Measurements from ENCODE around the gene SPSB1.

SPSB1 gene

DNA sequence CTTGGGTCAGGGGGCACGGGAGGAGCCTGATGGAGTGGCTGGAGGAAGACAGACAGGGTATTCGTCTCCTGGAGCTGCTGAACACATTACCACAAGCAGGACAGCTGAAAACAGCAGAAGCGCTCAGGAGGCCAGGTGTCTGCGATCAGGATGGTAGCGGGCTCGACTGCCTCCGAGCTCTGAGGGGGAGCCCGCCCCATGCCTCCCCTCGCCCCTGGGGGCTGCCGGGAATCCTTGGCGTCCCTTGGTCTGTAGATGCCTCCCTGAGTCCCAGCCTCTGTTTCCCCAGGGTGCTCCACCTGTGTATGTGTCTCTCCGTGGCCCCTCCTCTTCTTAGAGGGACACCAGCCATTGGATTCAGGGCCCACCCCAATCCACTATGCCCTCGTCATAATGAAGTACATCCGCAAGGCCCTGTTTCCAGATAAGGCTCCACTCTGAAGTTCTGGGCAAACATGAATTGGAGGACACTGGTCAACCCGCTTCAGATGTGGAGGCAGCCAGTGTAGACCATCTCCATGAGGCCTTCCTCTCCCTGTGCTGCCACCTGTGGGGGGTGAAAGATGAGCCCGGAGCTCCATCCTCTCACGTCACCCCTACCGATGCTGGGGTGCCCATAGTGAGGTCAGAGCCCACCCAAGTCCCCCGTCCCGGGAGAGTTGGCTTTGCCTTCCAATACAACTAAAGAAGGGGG lies 67.8 kb downstream of the SPSB1 start:
- no peak for DNase-seq (ENCODE audit: low spot score)
- TF ChIP-seq, protein P1, sequence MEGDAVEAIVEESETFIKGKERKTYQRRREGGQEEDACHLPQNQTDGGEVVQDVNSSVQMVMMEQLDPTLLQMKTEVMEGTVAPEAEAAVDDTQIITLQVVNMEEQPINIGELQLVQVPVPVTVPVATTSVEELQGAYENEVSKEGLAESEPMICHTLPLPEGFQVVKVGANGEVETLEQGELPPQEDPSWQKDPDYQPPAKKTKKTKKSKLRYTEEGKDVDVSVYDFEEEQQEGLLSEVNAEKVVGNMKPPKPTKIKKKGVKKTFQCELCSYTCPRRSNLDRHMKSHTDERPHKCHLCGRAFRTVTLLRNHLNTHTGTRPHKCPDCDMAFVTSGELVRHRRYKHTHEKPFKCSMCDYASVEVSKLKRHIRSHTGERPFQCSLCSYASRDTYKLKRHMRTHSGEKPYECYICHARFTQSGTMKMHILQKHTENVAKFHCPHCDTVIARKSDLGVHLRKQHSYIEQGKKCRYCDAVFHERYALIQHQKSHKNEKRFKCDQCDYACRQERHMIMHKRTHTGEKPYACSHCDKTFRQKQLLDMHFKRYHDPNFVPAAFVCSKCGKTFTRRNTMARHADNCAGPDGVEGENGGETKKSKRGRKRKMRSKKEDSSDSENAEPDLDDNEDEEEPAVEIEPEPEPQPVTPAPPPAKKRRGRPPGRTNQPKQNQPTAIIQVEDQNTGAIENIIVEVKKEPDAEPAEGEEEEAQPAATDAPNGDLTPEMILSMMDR (IDR thresholded peaks at IDR 0.05; ENCODE audit: extremely low read depth, insufficient read depth, missing control alignments): no peak
- in situ Hi-C loops (cut with MboI; ENCODE audit: low pct_unique_long_range_greater_than_20kb, low sequenced_read_pairs, unreplicated experiment): no loop called here

DNA sequence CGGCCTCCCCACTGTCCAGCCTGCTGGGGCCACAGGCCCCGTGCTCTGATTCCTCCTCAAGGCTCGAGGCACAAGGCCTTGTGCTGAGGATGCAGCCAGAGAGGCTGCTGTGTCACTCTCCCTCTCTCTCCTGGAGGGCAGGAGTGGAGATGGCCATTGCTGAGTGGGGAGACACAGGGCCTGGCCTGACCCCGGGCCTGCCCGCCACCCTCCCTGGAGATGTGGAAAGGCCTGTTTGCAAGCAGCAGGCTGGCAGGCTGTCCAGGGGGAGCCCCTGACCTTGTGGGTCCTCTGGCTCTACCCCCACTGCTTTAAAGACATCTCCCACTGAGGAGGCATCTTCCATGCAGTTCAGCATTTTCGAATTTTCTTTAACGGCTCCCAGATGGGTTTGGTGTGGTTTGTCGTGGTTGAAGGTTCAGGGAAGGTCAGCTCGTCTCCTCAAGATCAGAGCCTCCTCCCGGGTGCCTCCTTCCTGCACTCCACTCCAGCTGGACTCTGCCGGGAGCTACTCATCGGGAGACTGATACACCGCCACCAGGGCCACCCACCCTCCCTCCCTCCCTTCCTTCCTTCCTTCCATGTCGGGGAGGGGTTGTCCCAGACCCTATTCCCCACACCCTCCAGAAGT lies 69.1 kb downstream of the SPSB1 start:
- DNase-seq (ENCODE audit: low spot score): no peak
- in situ Hi-C loops (cut with MboI; ENCODE audit: low pct_unique_long_range_greater_than_20kb, low sequenced_read_pairs, unreplicated experiment): no loop called here
- TF ChIP-seq, protein P1 (IDR thresholded peaks at IDR 0.05; ENCODE audit: extremely low read depth, insufficient read depth, missing control alignments): no peak

DNA sequence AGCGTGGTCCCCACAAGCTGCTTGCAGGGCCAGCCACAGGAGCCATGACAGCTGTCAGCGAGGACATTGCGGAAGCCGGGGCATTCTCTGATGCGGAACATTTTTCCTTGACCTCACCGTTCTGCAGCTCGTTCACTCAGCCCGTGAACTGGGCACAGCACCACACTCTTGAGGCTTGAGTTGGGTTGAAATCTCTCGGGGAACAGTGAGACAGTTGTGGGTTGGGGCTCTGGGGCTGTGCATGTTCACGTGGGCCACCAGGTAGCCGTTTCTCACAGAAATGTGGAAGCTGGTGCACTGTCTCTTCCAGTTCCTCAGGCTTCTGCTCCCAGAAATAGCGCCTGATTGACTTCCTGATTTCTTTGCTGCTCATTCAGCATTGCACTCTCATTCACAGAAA lies 69.8 kb downstream of the SPSB1 start:
- TF ChIP-seq, protein P1 (IDR thresholded peaks at IDR 0.05; ENCODE audit: extremely low read depth, insufficient read depth, missing control alignments): no peak
- in situ Hi-C loops (cut with MboI; ENCODE audit: low pct_unique_long_range_greater_than_20kb, low sequenced_read_pairs, unreplicated experiment): no loop called here
- DNase-seq (ENCODE audit: low spot score): no peak

DNA sequence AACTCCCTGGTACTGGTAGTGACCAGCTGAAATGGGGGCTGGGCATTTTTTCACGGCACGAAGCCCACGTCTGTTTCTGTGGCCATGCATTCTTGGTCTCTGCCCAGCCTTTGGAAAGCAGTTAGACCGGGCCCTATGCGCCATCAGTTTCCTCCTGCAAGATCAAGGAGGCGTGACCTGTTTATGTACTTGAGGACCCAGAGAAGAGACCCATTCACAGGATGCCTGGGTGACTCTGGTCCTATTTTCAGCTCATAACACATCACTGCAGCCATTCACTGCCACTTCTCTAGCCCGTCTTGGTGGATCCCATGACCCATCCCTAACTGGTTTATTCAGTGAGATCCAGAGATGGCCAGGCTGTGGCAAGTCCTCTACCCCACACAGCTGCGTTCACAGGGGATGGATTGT lies 70.4 kb downstream of the SPSB1 start:
- TF ChIP-seq, protein P1 (IDR thresholded peaks at IDR 0.05; ENCODE audit: extremely low read depth, insufficient read depth, missing control alignments): no peak
- in situ Hi-C loops (cut with MboI; ENCODE audit: low pct_unique_long_range_greater_than_20kb, low sequenced_read_pairs, unreplicated experiment): no loop called here

DNA sequence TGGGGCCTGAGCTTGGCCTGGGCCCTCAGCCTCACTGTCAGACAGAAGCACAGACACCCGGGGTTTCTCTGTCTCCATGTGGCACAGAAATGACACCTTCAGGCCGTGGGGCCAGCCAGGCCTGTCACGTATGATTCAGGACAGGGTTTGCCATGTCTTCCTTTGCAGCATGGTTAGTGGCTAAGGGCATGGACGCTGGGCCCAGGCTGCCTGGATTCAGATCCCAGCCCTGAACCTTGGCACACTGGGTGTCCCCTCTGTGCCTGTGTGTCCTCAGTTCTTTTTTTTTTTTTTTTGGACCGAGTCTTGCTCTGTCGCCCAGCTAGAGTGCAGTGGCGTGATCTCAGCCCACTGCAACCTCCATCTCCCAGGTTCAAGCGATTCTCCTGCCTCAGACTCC lies 73.6 kb downstream of the SPSB1 start:
- TF ChIP-seq, protein P1 (IDR thresholded peaks at IDR 0.05; ENCODE audit: extremely low read depth, insufficient read depth, missing control alignments): no peak
- in situ Hi-C loops (cut with MboI; ENCODE audit: low pct_unique_long_range_greater_than_20kb, low sequenced_read_pairs, unreplicated experiment): no loop called here
- DNase-seq (ENCODE audit: low spot score): no peak

More for the DNA sequence above, 70.4 kb downstream of the SPSB1 start:
- DNase-seq (ENCODE audit: low spot score): no peak

DNA sequence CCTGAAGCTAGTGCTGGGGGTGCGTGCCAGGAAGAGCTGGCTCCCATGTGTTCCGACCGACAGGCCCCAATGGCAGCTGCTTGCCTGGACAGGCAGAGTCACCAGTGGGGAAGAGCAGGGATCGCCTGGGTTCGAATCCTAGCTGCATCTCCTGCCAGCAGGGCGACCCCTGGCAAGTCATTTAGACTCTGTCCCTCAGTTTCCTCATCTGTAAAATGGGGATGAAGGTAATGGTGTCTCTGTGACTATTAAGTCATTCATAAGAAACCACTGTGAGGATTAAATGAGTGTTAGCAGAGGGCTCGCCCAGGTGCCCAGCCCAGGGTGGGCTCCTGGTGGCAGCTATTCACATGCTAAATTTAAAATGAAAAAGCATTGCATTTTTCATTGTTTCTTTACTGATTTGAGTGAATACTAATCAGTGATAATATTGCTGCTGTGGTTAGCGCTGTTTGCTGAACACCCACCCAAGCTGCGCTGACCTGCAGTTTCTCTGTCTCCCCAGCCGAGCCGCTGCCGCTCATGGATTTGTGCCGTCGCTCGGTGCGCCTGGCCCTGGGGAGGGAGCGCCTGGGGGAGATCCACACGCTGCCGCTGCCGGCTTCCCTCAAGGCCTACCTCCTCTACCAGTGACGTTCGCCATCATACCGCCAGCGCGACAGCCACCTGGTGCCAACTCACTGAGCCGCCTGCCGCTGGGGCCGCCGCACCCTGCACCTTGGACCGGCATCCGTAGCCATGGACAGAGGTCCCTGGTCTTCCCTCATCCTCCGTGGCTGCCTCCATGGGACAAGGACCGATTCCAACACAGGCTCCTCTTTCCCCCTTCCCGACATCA lies 74.5 kb downstream of the SPSB1 start:
- TF ChIP-seq, protein P1 (IDR thresholded peaks at IDR 0.05; ENCODE audit: extremely low read depth, insufficient read depth, missing control alignments): no peak
- no peak for DNase-seq (ENCODE audit: low spot score)
- in situ Hi-C loops (cut with MboI; ENCODE audit: low pct_unique_long_range_greater_than_20kb, low sequenced_read_pairs, unreplicated experiment): no loop called here

Measured in GM13977 (cell line).